ENCODE results near the gene ITGB1BP2. TPM values are rescaled to one million over a fixed set of nuclear protein-coding genes. Genes with fewer than 3 reads are reported as not detected.

Gene ITGB1BP2
- total RNA-seq, 1 experiment from 2014 or later = 3.7 TPM

DNA sequence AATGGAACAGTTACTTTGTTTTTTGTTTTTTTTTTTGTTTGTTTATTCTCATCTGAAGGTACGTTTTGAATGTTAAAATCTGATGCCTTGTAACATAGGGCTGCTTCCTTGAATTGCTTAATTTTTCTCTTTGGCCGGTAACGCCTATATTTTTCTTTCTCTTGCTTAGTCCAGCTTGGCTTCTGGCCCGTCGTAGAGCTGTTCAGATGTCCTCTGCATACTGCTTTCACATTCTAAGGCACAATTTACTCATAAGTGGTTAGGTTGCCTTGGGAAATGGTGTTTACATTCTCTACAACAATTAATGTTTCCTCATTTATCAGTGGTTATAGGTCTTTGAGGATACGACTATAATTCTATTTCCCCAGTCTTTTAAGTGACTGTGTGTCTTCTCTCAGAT is 10.2 kb upstream of the ITGB1BP2 start:
- Histone ChIP-seq H3K14ac (ENCODE audit: insufficient read depth, low read length) (no peak overlapping the region), H2BK120ac (ENCODE audit: low read depth, low read length, poor library complexity, severe bottlenecking) (no peak overlapping the region), H3K79me2 (ENCODE audit: insufficient read depth, low read length) (peaks cover 12% of the 10 kb centered on the region; the same call in 1 of the 2 replicates), H2BK15ac (ENCODE audit: low read depth, low read length) (no peak overlapping the region), H3K4me2 (ENCODE audit: insufficient read depth, insufficient read length, low read length) (no peak overlapping the region), H3K56ac (ENCODE audit: insufficient read length, low read depth, low read length) (no peak overlapping the region), H3K23me2 (ENCODE audit: insufficient read length, low read depth, low read length, poor library complexity, severe bottlenecking) (no peaks in the 10 kb centered on the region), H4K8ac (replicated peaks; ENCODE audit: insufficient read length, low read depth, low read length) (no peak overlapping the region), H2BK12ac (ENCODE audit: insufficient read length, low read depth, low read length) (no peak overlapping the region), H2BK5ac (ENCODE audit: insufficient read length, low read length) (no peak overlapping the region), H3K23ac (ENCODE audit: insufficient read length, low read depth, low read length) (no peak overlapping the region), H3K9ac (ENCODE audit: extremely low read depth, insufficient read length, low read length) (no peak overlapping the region), H2BK20ac (ENCODE audit: low read depth, low read length, poor library complexity, severe bottlenecking) (no peak overlapping the region), H3K18ac (ENCODE audit: insufficient read length, low read depth, low read length) (no peak overlapping the region), H3T11ph (ENCODE audit: low read length) (no peak overlapping the region), H2AFZ (ENCODE audit: low read length) (no peak overlapping the region), H3K9me3 (ENCODE audit: control insufficient read depth, low read depth, low read length) (peaks cover 9% of the 10 kb centered on the region), H4K20me1 (ENCODE audit: control insufficient read depth, insufficient read depth, insufficient read length) (no peaks in the 10 kb centered on the region), H4K5ac (ENCODE audit: insufficient read length, low read depth, low read length) (no peak overlapping the region), H4K91ac (ENCODE audit: insufficient read length, low read depth, low read length) (no peak overlapping the region), H3K27me3 (ENCODE audit: insufficient read depth, low read length) (no peaks in the 10 kb centered on the region), H2AK5ac (ENCODE audit: insufficient read length, low read length) (no peak overlapping the region), H3K4me1 (ENCODE audit: insufficient read depth, low read length) (no peaks in the 10 kb centered on the region), H3K4ac (ENCODE audit: low read depth, low read length) (no peak overlapping the region), H3K79me1 (ENCODE audit: insufficient read depth, low read depth, low read length, poor library complexity, severe bottlenecking) (no peaks in the 10 kb centered on the region), H3K27ac (ENCODE audit: insufficient read length, low read depth, low read length) (no peak overlapping the region)
- peaks cover 40 to 47% of the 10 kb centered on the region in 2 experiments for H3K9me3 Mint-ChIP-seq
- H3K4me1 Mint-ChIP-seq = peaks cover 0 to 2% of the 10 kb centered on the region in 2 experiments; a peak in 1 of 4 replicates
- no peaks in the 10 kb centered on the region; the same call in 1 of the 2 replicates for H3K27me3 Mint-ChIP-seq (ENCODE audit: low read depth)
- peak overlapping the region in 1 of 3 experiments; percentile 81; a peak in 2 of 7 replicates for H3K27ac Mint-ChIP-seq
- TF ChIP-seq, protein P1, sequence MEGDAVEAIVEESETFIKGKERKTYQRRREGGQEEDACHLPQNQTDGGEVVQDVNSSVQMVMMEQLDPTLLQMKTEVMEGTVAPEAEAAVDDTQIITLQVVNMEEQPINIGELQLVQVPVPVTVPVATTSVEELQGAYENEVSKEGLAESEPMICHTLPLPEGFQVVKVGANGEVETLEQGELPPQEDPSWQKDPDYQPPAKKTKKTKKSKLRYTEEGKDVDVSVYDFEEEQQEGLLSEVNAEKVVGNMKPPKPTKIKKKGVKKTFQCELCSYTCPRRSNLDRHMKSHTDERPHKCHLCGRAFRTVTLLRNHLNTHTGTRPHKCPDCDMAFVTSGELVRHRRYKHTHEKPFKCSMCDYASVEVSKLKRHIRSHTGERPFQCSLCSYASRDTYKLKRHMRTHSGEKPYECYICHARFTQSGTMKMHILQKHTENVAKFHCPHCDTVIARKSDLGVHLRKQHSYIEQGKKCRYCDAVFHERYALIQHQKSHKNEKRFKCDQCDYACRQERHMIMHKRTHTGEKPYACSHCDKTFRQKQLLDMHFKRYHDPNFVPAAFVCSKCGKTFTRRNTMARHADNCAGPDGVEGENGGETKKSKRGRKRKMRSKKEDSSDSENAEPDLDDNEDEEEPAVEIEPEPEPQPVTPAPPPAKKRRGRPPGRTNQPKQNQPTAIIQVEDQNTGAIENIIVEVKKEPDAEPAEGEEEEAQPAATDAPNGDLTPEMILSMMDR (conservative IDR thresholded peaks at IDR 0.05) = no peak
- no peak overlapping the region for H3K4me3 Mint-ChIP-seq
- no peak for DNase-seq
- no CpG with 5 or more reads among the region's 6 CpGs for WGBS (ENCODE audit: extremely low coverage, insufficient read length, low lambda C conversion rate)
- H3K36me3 Mint-ChIP-seq (ENCODE audit: insufficient read depth in 1 of 3, low read depth in 3 of 3) = peaks cover 52 to 77% (median 63%) of the 10 kb centered on the region in 3 experiments

Data from H9 (cell line).